COLO829 (cell line): Measurements from ENCODE around the gene ST8SIA1.
A peak's percentile ranks its signal among the peaks of the same experiment; 100 is the strongest.

Source experiments
- DNase-seq: peaks from one replicate; pipeline ENCODE4 v3.0.0; 2012; ENCODE audit warnings: low spot score

The ST8SIA1 gene

GRCh38 chr12:22283006-22283506 is 51.5 kb downstream of the ST8SIA1 start:
- DNase-seq: no peak

GRCh38 chr12:22282283-22282682 is 52.2 kb downstream of the ST8SIA1 start:
- no peak for DNase-seq

GRCh38 chr12:22276867-22277266 is 57.6 kb downstream of the ST8SIA1 start:
- DNase-seq: no peak

- DNase-seq: no peak
Observed at GRCh38 chr12:22276313-22276712, 58.2 kb downstream of the ST8SIA1 start.

GRCh38 chr12:22275843-22276242 is 58.7 kb downstream of the ST8SIA1 start:
- no peak for DNase-seq

- no peak for DNase-seq
Observed at GRCh38 chr12:22272335-22273151, 62.0 kb downstream of the ST8SIA1 start.

- DNase-seq: no peak
Observed at GRCh38 chr12:22271023-22271422, 63.5 kb downstream of the ST8SIA1 start.

- no peak for DNase-seq
Observed at GRCh38 chr12:22268973-22269372, 65.5 kb downstream of the ST8SIA1 start.

- DNase-seq: no peak
Observed at GRCh38 chr12:22268406-22268805, 66.1 kb downstream of the ST8SIA1 start.

- no peak for DNase-seq
Observed at GRCh38 chr12:22266101-22266500, 68.4 kb downstream of the ST8SIA1 start.

- DNase-seq: no peak
Observed at GRCh38 chr12:22264380-22264779, 70.1 kb downstream of the ST8SIA1 start.

GRCh38 chr12:22262309-22262708 is 72.2 kb downstream of the ST8SIA1 start:
- DNase-seq: peak; percentile 90

- no peak for DNase-seq
Observed at GRCh38 chr12:22257100-22257499, 77.4 kb downstream of the ST8SIA1 start.

GRCh38 chr12:22256605-22257004 is 77.9 kb downstream of the ST8SIA1 start:
- no peak for DNase-seq

GRCh38 chr12:22256041-22256441 is 78.5 kb downstream of the ST8SIA1 start:
- no peak for DNase-seq

GRCh38 chr12:22255097-22255496 is 79.4 kb downstream of the ST8SIA1 start:
- DNase-seq: no peak

GRCh38 chr12:22254478-22254877 is 80.0 kb downstream of the ST8SIA1 start:
- DNase-seq: no peak

GRCh38 chr12:22252057-22252456 is 82.5 kb downstream of the ST8SIA1 start:
- no peak for DNase-seq

GRCh38 chr12:22250762-22251161 is 83.7 kb downstream of the ST8SIA1 start:
- DNase-seq: no peak

GRCh38 chr12:22248571-22249115 is 85.9 kb downstream of the ST8SIA1 start:
- DNase-seq: no peak

- no peak for DNase-seq
Observed at GRCh38 chr12:22248121-22248520, 86.4 kb downstream of the ST8SIA1 start.

GRCh38 chr12:22246217-22246846 is 88.2 kb downstream of the ST8SIA1 start:
- no peak for DNase-seq

GRCh38 chr12:22242726-22243125 is 91.8 kb downstream of the ST8SIA1 start:
- no peak for DNase-seq
